Keratinocyte (primary cell): ENCODE data around the gene NAALADL2.

Experiments
- CTCF ChIP-seq, 3 experiments: IDR thresholded peaks in 1 of 3; conservative IDR thresholded peaks in 1 of 3; optimal IDR thresholded peaks in 1 of 3; 2 replicates in 2 of 3; 3 replicates in 1 of 3; pipeline versions ENCODE3 to v1.5.1; 2011; ENCODE audit warnings: low read length in 3 of 3, mild to moderate bottlenecking in 3 of 3, moderate library complexity in 2 of 3, control low read depth in 1 of 3, inconsistent platforms in 1 of 3; ENCODE audit not compliant: insufficient read depth in 2 of 3; ENCODE audit errors: extremely low read depth in 1 of 3
- EZH2 ChIP-seq: IDR thresholded peaks from one replicate; pipeline ENCODE4 v1.6.1; 2012; ENCODE audit warnings: inconsistent platforms, mild to moderate bottlenecking, low read length, moderate library complexity

DNA sequence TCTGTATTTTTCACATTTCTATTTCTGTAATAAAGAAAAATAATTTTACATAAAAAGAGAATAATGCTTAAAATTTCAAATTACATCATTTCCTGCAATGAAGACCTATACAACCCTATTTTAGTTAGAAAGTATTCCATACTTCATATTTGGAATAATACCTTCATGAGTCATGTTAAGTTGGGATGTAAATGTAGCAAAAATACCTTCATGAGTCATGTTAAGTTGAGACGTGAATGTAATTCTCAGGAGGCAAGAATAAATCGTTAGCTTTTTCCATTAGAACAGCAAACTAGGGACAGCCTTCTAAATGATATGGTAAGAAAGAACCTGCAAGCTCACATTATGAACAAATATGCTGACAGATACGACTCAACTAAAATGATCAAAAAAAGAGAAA, 91.9 kb downstream of the NAALADL2 start:
- TF ChIP-seq CTCF (optimal IDR thresholded peaks at IDR 0.05 in 1 of 3, IDR thresholded peaks at IDR 0.05 in 1 of 3, conservative IDR thresholded peaks at IDR 0.05 in 1 of 3; ENCODE audit: extremely low read depth in 1 of 3, insufficient read depth in 2 of 3, low read length in 3 of 3) (no peak), EZH2 (no peak)
